GM10266 (cell line): Measurements from ENCODE around the gene MLLT6.

Source experiments
- DNase-seq: peaks from one replicate; pipeline ENCODE4 v3.0.0; 2012; ENCODE audit errors: extremely low spot score
- CTCF ChIP-seq: IDR thresholded peaks from 2 replicates; pipeline ENCODE4 v1.5.1; 2012; ENCODE audit warnings: mild to moderate bottlenecking, low read depth; ENCODE audit not compliant: control insufficient read depth, insufficient read depth; ENCODE audit errors: missing control alignments

MLLT6 gene

GRCh38 chr17:38777641-38778250, 72.7 kb downstream of the MLLT6 start:
- no peak for DNase-seq
- TF ChIP-seq CTCF = no peak
